ENCODE measurements around the gene ADAMTS7.
"Not testable (repeated sequence)": the region's sequence is repeated elsewhere in the genome, so short reads cannot be mapped to it uniquely, and the experiment has no call there.

The ADAMTS7 gene

DNA sequence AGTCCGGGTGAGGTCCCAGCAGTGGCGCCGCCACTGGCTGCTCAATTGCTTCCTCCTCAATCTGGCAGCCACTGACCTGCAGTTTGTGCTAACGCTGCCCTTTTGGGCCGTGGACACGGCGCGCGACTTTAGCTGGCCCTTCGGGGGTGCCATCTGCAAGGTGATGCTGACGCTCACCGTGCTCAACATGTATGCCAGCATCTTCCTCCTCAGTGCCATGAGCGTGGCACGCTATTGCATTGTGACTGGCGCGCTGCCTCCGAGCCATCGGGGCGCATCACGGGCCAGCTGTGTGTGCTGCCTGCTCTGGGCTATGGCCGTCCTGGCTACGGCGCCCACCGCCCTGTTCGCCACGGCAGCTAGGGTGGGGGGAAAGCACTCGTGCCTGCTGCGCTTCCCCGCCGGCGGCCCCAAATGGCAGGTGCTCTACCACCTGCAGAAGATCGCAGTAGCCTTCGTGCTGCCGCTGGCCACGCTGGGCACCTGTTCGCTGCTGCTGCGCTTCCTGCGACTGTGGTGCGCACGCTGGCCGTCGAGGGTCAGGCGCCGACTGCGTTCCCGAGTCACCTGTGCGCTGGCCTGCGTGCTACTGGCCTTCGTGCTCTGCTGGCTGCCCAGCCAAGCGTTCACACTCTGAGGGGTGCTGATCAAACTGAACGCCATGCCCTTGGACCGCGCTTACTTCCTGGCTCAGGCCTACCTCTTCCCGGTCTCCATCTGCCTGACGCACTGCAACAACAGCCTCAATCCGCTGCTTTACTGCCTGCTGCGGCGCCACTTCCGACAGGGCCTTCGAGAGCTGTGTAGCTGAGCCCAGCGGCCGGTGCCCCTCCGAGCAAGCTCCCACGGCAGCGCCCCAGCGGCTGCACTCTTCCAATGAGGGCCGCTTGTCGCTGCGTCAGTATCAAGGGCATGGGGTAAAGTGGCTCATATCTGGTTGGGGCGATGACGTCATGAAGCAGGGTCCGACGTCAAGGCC lies 20.3 kb upstream of the ADAMTS7 start:
- DNase-seq (ENCODE audit: low read depth) = no peak

DNA sequence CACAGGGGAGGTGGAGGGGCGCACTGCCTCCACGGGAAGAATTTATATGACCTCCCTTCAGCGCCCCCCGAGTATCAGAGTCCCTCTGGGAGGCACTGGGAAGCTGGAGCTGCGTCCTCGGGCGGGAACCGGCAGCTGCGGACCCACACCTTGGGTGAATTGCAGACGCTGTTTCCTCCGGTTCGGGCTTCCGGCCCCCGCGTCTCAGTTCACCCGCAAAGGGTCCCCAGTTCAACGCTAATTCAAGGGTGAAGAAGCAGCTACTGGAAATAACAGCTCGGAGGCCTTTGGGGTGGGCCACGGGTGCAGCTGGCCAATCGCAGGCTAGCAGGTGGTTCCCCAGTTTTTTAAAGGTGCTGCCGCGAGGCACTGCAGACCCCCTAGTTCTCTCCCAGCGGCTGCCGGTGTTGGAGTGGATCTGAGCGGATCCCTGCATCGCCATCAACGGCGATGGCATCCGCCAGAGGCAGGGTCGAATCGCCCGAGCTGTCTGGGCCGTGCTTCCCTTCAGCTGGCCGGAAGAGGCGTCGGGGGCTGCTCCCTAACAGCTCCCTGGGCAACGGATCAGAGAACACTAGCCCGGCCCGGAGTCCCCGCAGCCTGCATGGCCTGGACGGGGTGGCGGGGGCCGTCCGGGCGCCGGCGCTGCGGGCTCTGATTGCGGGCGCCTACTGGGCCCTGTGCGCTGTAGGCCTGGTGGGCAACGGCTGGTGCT lies 19.4 kb upstream of the ADAMTS7 start:
- no peak for DNase-seq (ENCODE audit: low read depth)

DNA sequence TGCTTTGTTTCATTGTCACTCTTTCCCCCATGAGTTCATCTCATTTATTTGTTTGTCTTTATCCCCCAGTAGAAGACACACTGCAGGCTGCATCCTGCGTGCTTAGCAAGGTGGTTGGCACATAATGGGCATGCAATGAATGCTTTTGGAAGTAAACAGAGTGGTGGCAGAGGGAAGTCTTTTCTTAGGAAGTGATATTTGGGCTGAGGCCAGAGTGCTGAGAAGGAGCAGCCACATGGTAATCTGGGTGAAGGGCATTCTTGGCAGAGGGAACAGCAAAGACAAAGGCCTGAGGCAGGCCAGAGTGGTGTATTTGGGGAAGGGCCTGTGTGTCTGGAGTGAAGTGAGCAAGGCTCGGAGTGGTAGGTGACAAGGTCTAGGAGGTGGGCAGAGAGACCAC lies 17.7 kb upstream of the ADAMTS7 start:
- DNase-seq (ENCODE audit: low read depth) = no peak

DNA sequence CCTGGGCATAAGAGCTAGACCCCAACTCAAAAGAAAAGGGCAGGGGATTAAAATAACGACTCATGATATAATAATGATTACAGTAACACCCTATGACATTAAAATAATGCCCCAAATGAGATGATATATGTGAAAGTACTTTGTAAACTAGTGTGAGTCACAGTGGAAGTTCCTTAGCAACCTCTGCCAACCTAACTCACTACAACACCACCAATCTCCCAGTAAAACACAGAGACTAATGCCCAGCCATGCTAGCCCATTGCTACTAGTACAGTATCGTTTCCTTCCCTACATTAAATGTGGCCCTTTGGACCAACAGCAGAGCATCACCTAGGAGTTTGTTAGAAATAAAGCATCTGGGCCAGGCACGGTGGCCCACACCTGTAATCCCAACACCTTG lies 11.2 kb upstream of the ADAMTS7 start:
- DNase-seq (ENCODE audit: low read depth) = no peak

DNA sequence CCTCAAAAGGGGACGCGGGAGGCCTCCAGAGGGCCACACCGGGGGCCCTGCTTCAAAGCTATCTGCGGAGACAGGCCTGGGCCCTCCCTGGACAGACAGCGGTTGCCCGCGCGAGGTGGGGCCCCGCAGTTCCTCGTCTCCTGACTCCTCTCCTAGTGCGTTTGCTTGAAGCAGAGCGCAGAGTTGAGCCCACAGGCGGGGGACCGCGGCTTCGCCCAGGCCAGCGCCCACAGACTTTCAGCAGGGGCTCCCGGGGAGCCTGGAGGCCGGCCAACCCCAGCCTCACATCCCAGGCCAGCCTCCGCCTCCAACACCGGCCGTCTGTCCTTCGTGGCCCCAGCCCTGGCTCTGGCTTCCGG lies 540 bp upstream of the ADAMTS7 start:
- DNase-seq (ENCODE audit: low read depth) = no peak

DNA sequence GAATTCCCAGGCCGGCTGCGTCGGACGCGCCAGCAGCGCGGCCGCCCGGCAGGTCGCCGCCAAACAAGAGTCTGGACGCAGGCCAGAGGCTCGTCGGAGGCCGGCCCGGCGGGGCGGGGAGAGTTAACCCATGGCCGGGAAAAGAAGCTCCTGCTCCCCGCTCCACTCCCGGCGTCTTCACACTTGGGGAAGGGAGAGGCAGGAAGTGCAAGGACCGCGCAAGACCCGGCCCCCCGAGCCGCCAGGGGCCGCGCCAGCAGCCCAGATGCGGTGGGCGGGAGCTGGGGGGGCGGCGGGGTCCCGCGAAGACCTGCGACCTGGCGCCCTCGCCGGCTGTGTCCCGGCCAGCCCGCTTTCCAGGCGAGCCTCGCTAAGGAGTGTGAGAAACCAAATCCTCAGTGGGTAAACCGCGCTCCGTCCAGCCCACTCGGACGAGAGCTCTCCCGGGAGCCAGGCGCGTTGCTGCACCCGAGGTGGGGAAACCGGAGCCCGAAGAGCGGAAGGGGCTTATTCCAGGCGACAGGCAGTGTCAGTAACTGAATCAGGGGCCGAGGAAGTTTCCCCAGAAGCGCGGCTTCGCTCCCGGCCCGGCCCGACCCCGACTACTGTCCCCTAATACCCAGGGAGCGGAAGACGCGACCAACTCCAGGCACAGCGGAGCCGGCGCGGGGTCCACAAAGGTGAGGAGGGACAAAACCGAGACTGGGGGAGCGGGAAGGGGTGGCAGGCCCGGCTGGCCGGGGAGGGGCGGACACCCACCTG lies 721 bp downstream of the ADAMTS7 start:
- DNase-seq (ENCODE audit: low read depth) = peak; percentile 55

DNA sequence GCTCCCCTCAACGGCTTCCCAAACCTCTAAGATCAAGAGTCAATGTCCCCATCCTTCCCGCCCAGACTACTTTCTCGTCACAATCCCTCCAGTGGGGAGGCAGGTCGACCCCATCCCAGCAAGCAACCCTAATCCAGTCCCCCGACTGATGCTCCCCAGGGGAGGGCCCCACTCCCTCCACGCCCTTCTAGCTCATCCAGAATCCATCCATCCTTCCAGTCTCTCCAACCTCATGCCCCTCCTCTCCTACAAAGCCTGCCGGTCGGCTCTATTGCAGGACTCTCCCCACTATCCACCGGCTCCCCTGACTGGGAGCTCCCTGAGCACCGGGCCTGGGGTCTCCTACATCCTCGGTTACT lies 1.3 kb downstream of the ADAMTS7 start:
- DNase-seq (ENCODE audit: low read depth) = no peak

DNA sequence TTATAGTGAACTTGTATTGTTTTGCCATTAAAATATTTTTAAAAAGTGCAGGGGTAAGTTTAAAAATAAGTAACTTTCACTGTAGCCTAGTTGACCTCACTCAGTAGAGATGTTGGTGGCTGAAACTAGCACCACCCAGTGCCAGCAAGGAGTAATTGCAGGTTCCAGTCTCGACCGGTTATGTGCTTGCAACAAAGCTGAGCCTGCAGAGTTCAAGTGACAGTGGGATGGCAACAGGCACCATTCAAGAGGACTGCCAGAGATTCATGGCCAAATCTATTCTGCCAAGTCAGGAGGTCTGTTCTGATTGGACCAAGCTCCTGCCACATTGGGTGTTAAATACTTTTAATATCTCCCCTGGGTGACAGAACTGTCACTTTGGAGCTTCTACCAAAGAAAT lies 2.7 kb downstream of the ADAMTS7 start:
- peak; percentile 40 for DNase-seq (ENCODE audit: low read depth)

DNA sequence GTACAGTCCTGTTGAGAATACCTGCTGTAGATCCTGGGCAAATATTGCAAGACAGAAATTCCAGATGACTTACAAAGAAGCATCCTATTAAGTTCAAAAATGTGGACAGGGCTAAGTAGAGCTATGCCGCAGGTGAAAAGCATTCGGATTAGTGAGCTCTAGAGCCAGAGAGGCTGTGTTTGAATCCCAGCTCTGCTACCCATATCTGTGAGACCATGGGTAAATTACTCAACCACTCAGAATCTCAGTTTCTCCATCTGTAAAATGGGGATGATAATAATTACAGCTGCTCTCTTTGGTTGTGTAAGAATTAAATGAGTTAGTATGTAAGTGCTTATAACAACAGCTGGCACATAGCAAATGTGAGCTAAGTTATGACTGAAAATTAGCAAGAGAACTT lies 3.9 kb downstream of the ADAMTS7 start:
- DNase-seq (ENCODE audit: low read depth) = no peak

DNA sequence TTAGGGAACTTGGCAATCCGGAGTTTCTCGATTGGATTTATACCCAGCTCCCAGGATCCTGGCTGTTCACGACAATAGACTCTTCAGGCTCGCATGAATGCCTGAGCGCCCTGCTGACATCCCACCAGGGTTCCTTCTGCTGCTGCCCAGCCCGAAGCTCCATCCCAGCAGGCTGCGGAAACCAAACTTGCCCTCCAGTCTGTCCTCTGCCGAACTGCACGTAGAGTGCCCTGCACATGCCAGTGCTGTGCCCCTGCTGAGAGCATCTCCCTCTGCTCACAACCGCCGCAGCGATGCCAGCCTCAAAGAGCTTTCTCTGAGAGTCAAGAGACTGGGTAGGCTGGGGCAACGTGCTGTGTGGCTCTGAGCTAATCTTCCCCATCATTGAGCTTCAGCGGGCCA lies 6.9 kb downstream of the ADAMTS7 start:
- DNase-seq (ENCODE audit: low read depth) = no peak

DNA sequence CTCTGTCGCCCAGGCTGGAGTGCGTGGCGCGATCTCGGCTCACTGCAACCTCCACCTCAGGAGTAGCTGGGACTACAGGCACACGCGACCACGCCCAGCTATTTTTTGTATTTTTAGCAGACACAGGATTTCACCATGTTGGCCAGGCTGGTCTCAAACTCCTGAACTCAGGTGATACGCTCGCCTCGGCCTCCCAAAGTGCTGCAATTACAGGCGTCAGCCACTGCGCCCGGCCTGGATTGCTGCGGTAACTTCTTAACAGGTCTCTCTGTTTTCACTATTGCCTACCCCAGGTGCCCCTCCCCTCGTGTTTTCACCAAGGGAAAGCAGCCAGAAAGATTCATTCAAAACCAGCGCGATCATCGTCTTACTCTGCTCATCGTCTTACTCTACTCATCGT lies 10.5 kb downstream of the ADAMTS7 start:
- DNase-seq (ENCODE audit: low read depth) = no peak

DNA sequence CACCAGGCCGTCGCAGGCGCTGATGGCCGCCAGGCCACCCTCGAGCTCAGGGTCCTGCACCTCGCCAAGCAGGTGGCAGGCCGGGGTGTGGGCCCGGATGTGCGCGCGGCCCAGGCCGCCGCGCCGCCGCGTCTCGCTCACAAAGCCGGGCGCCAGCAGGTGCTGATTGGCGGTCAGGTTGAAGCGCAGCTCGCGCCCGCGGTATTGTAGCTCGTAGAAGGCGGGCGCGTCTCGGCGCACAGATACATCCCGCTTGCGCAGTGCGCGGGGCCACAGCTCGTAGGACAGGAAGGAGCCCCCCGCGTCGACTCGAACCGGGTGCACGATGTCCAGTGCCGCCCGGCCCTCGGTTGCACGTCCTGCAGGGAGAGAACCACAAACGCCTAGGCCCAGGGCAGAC lies 11.1 kb downstream of the ADAMTS7 start:
- DNase-seq (ENCODE audit: low read depth) = no peak

DNA sequence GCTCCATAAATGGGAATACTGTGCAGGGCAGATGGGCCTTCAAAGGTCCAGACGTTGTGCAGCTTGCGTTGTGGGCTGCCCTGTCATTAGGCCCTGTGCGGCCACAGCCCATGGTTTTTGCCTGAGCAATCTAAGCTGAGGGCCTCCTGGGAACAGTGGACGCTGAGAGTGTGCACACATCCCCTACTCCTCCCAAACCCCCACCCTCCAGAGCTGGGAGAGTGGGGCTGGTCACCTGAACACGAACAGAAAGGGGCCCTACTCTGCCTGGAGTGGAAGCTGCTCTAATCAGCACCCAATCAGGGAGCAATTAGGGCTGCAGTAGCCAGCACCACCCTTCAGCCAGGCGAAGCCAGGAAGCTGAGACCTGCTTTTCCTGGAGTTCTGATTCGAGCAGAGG lies 12.2 kb downstream of the ADAMTS7 start:
- not testable (repeated sequence) for DNase-seq (ENCODE audit: low read depth)

DNA sequence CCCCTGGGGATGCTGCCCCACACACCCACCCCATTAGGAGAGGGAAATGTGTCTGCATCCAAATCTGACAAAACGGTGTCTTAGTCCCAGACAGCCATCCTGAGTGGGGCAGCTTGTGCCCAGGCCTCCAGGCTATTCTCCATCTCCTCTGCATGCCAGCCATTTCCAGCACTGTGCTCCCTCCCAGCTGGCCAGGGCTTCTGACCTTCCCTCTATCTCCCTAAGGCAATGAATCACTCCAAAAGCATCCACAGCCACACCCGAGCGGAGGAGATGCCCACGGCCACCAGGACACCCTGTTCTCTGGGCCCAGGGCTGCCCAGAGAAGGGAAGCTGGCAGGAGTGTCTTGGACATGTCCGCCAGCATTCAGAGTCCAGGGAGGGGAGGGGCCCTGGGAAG lies 12.9 kb downstream of the ADAMTS7 start:
- peak; percentile 86 for DNase-seq (ENCODE audit: low read depth)

DNA sequence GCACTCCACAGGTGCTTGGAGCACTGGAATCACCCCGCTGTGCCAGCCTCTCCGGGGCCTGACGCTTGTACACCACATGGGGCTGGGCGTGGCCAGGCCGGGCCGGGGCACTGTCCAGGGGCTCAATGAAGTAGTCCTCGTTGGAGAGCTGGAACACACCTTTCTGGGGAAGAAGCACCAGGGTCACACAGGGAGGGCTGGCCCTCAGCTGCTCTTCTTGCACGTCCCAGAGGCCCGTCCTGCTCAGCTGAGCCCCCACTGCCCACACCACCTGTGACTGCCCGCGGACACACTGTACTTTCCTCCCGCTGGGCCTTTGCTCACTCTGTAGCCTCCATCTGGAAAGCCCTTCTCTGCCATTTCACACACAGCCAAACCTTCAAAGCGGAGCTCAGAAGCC lies 13.3 kb downstream of the ADAMTS7 start:
- DNase-seq (ENCODE audit: low read depth) = no peak

DNA sequence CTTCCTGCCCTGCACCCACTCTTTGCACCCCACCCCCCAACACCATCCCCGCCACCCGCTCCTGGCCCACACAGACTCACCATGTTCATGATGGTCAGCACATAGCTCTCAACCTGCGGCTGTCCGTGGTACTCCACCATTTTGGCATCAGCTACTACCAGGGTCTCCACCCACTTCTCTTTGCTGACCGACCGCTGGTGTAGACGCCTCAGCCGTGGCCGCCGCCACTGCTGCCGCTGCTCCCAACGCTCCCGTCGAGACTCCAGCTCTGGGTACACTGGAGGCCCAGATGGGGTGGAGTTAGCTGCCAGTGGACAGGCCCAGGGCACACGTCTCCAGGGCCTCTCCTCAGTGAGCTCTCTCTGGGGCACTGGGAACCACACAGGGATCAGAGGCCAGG lies 14.8 kb downstream of the ADAMTS7 start:
- no peak for DNase-seq (ENCODE audit: low read depth)

DNA sequence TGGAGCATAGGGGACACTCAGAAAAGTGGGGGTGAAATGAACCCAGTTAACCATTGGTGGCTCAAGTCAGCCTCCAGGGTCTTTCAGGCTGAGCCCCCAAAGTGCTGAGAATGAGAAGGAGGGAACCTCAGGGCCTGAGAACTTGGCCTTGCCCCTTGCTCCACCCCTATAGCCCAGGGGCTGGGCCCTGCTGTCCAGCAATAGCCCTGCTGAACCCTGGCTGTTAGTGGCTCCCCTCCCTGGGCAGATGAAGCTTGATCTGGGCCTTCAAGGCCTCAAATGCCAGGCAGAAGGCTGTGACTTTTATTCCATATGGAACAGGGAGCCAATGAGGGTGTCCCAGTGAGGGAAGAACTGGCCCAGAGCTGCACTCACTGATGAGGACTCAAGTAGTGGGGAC lies 16.2 kb downstream of the ADAMTS7 start:
- no peak for DNase-seq (ENCODE audit: low read depth)

DNA sequence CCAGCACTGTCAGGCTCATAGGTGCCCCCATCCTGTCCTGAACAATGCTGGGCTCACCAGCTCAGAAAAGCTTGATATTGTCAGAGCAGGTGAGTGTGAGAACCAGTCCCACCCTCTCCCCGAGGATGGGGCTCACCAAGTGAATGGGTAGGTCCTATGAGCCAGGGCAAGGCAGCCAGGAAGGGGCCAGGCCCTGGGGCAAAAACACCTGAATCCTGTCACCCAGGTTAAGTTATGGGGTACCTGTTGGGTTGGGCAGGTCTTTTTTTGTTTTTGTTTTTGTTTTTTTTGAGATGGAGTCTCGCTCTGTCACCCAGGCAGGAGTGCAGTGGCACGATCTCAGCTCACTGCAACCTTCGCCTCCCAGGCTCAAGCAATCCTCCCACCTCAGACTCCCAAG lies 16.8 kb downstream of the ADAMTS7 start:
- DNase-seq (ENCODE audit: low read depth) = not testable (repeated sequence)

DNA sequence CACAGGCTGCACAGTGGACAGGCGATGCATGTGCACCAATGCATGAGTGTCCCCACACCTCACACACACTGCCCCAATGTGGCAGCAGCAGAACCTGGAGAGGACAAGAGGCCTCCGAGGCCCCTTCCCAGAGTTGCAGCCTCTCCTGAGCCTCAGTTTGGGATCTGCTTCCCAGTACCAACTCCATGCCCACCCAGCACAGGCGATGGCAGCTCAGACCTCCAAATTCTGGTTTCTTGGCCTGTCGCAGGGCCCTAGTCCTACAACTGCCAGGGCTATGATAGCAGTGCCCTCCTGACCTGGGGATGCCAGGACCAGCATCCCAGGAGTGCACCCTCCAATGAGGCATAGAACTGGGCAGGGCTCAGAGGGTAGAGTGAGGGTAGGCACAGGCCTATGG lies 19.9 kb downstream of the ADAMTS7 start:
- no peak for DNase-seq (ENCODE audit: low read depth)

DNA sequence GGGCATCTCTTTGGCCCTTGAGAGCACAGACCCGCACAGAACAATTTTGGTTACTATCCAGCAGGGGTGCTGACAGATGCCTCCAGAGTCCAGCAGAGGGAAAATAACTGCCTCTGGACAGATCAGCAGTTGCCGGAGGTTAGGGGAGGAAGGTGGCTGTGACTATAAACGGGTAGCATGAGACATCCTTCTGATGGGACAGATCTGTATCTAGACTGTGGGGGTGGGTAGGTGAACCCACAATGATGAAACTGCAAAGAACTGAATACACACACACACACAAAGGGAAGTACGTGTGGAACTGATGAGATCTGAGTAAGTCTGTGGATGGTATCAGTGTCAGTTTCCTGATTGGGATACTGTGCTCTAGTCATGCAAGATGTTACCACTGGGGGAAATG lies 21.2 kb downstream of the ADAMTS7 start:
- no peak for DNase-seq (ENCODE audit: low read depth)

DNA sequence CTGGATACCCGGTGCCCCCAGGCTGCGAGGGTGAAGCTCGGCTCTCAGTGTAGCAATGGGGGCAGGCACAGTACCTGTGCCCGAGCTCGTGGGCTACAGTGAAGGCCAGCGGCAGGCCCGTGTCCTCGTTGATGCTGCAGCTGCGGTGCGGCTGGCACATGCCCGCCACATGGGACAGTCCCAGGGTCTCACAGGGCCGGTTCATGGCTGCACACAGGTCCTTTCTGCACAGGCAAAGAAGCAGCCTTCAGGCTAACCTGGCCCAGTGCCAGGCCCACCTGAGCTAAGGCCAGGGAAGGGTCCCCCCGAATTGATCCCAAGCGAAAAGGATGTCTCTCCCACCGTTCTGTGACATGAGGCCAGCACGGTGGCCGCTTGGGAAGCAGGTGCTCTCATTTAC lies 21.6 kb downstream of the ADAMTS7 start:
- no peak for DNase-seq (ENCODE audit: low read depth)

DNA sequence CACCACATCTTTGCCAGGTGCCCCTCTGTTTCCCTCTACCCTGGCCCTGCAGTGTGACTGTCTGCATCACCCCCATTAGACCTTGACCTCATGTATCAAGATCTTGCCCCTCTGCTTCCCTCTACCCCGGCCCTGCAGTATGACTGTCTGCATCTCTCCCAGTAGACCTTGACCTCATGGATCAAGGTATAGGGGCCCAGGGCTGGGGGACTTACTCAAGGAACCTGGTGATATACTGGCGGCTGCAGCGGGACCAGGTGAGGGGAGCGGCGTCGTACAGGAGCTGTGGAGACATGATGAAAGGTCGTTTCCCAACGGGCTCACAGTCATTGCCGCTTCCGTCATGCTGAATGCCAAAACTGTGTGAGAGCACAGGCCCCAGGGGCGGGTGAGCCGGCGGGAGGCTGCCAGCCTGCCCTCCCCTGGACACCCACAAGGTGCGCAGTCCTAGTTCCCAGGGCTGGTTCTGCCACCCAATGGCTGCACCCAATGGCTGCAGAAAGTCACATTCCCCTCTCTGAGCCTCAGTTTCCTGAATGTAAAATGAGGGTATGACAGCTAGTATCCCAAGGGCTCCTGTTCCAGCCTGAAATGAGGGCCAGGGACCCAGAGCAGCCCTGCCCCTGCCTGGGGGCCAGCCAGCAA lies 23.1 kb downstream of the ADAMTS7 start:
- no peak for DNase-seq (ENCODE audit: low read depth)

Measured in fibroblast of gingiva (primary cell).